H1 (cell line): ENCODE measurements around the gene DIP2B. TPM values are rescaled to one million over a fixed set of nuclear protein-coding genes. Genes with fewer than 3 reads are reported as not detected.

Experiments
- CTCF ChIA-PET: fragments of 300-600 bp; sonication (Branson Sonifier 250); formaldehyde crosslinking; loops from one replicate; lab custom pipeline; 2021; ENCODE audit not compliant: partially characterized antibody; lab: Charles Lee
- POLR2A ChIA-PET: fragments of 300-600 bp; sonication (Branson Sonifier 250); formaldehyde crosslinking; loops from one replicate; lab custom pipeline; 2021; ENCODE audit warnings: inconsistent platforms; ENCODE audit not compliant: partially characterized antibody; lab: Charles Lee
- DNase-seq, 2 experiments: peaks; one replicate each; pipeline versions ENCODE4 v3.0.0 to v3.0.0-alpha.2; 2010 to 2022; ENCODE audit warnings: low spot score in 2 of 2, low read depth in 1 of 2, mixed read lengths in 1 of 2
- FAIRE-seq: peaks from 2 replicates; lab custom pipeline; 2011; peaks lifted over from hg19 to GRCh38; lab: Jason Lieb, UNC
- H2AFZ ChIP-seq: 2 replicates; pipeline ENCODE4 v1.8.1; 2012; ENCODE audit warnings: low read length, inconsistent platforms
- H2AK5ac ChIP-seq: 2 replicates; pipeline ENCODE4 v1.6.1; 2013; ENCODE audit warnings: low read depth, low read length
- H2BK120ac ChIP-seq: replicated peaks from 2 replicates; pipeline ENCODE3; 2013; ENCODE audit warnings: low read depth, low read length, inconsistent platforms
- H2BK12ac ChIP-seq: 2 replicates; pipeline ENCODE4 v1.6.1; 2013; ENCODE audit warnings: low read depth, low read length
- H2BK15ac ChIP-seq: 2 replicates; pipeline ENCODE4 v1.6.1; 2013; ENCODE audit warnings: low read length
- H2BK20ac ChIP-seq: 2 replicates; pipeline ENCODE4 v1.6.1; 2013; ENCODE audit warnings: low read length
- H2BK5ac ChIP-seq: 2 replicates; pipeline ENCODE4 v1.6.1; 2013; ENCODE audit warnings: low read depth, low read length
- H3K14ac ChIP-seq: 2 replicates; pipeline ENCODE4 v1.6.1; 2013; ENCODE audit warnings: inconsistent platforms; ENCODE audit not compliant: insufficient read length
- H3K18ac ChIP-seq: 2 replicates; pipeline ENCODE4 v1.6.1; 2013; ENCODE audit warnings: low read length; ENCODE audit errors: extremely low read depth
- H3K23ac ChIP-seq: 2 replicates; pipeline ENCODE4 v1.6.1; 2013; ENCODE audit warnings: inconsistent platforms; ENCODE audit not compliant: insufficient read length
- H3K23me2 ChIP-seq: 2 replicates; pipeline ENCODE4 v1.6.1; 2013; ENCODE audit warnings: low read depth, low read length
- H3K27ac ChIP-seq: 2 replicates; pipeline ENCODE4 v1.6.1; 2011; ENCODE audit warnings: low read depth, low read length, inconsistent platforms
- H3K27me3 ChIP-seq, 4 experiments: replicated peaks in 1 of 4; 1 replicate in 1 of 4; 2 replicates in 3 of 4; pipeline versions ENCODE4 v1.6.1 to v1.8.1; 2011 to 2013; ENCODE audit warnings: low read length in 3 of 4, mild to moderate bottlenecking in 3 of 4, inconsistent platforms in 2 of 4, mixed read lengths in 2 of 4, moderate library complexity in 1 of 4; ENCODE audit not compliant: control insufficient read depth in 3 of 4, insufficient read depth in 3 of 4; ENCODE audit errors: extremely low read depth in 1 of 4
- H3K36me3 ChIP-seq, 4 experiments: 2 replicates each; pipeline versions ENCODE4 v1.6.1 to v1.8.1; 2011 to 2013; ENCODE audit warnings: mild to moderate bottlenecking in 4 of 4, low read length in 3 of 4, moderate library complexity in 2 of 4, control low read depth in 1 of 4, inconsistent platforms in 1 of 4; ENCODE audit not compliant: insufficient read depth in 4 of 4, control insufficient read depth in 2 of 4
- H3K4ac ChIP-seq: replicated peaks from 2 replicates; pipeline ENCODE3; 2013; ENCODE audit warnings: low read length, low read depth, mixed read lengths, inconsistent platforms; ENCODE audit not compliant: insufficient read length
- H3K4me1 ChIP-seq, 4 experiments: replicated peaks in 1 of 4; 1 replicate in 1 of 4; 2 replicates in 3 of 4; pipeline versions ENCODE4 v1.6.1 to v1.8.1; 2011 to 2013; ENCODE audit warnings: low read length in 3 of 4, inconsistent platforms in 2 of 4, mixed read lengths in 1 of 4; ENCODE audit not compliant: insufficient read depth in 4 of 4, control insufficient read depth in 3 of 4
- H3K4me2 ChIP-seq, 2 experiments: 2 replicates each; pipeline versions ENCODE4 v1.6.1 to v1.8.1; 2011 to 2013; ENCODE audit warnings: low read depth in 2 of 2, low read length in 2 of 2, control low read depth in 1 of 2, inconsistent platforms in 1 of 2, mild to moderate bottlenecking in 1 of 2; ENCODE audit not compliant: insufficient read depth in 1 of 2
- H3K4me3 ChIP-seq, 4 experiments: fragments of 200-600, 300-600 bp in 1 of 4; sonication (generic), shearing (Covaris generic), sonication (Bioruptor Twin) in 1 of 4; 2 replicates each; pipeline versions ENCODE4 v1.5.1 to v1.8.1; 2011 to 2016; ENCODE audit warnings: low read length in 4 of 4, low read depth in 3 of 4, control low read depth in 2 of 4, inconsistent platforms in 2 of 4, mild to moderate bottlenecking in 2 of 4, mixed read lengths in 1 of 4, moderate library complexity in 1 of 4; ENCODE audit not compliant: insufficient read depth in 2 of 4; ENCODE audit errors: extremely low read depth in 1 of 4
- H3K56ac ChIP-seq: replicated peaks from 2 replicates; pipeline ENCODE3; 2013; ENCODE audit warnings: low read depth, mild to moderate bottlenecking, mixed read lengths, low read length, inconsistent platforms; ENCODE audit not compliant: insufficient read length
- H3K79me1 ChIP-seq: 2 replicates; pipeline ENCODE4 v1.6.1; 2013; ENCODE audit warnings: low read depth, low read length, control low read depth
- H3K79me2 ChIP-seq, 2 experiments: 2 replicates each; pipeline versions ENCODE4 v1.6.1 to v1.8.1; 2012 to 2013; ENCODE audit warnings: low read length in 2 of 2, mild to moderate bottlenecking in 2 of 2, inconsistent platforms in 1 of 2; ENCODE audit not compliant: insufficient read depth in 2 of 2, control insufficient read depth in 1 of 2
- H3K9ac ChIP-seq, 4 experiments: replicated peaks in 1 of 4; 1 replicate in 1 of 4; 2 replicates in 3 of 4; pipeline versions ENCODE4 v1.6.1 to v1.8.1; 2011 to 2013; ENCODE audit warnings: low read depth in 3 of 4, low read length in 3 of 4, control low read depth in 2 of 4, mild to moderate bottlenecking in 2 of 4, moderate library complexity in 2 of 4, inconsistent platforms in 1 of 4; ENCODE audit errors: extremely low read depth in 1 of 4
- H3K9me3 ChIP-seq, 2 experiments: 2 replicates each; pipeline versions ENCODE4 v1.6.1 to v1.8.1; 2012 to 2013; ENCODE audit warnings: mild to moderate bottlenecking in 2 of 2, moderate library complexity in 2 of 2, control low read depth in 1 of 2, inconsistent platforms in 1 of 2, low read depth in 1 of 2, low read length in 1 of 2, mixed read lengths in 1 of 2; ENCODE audit not compliant: insufficient read depth in 2 of 2
- H4K20me1 ChIP-seq, 2 experiments: replicated peaks in 1 of 2; 2 replicates each; pipeline versions ENCODE3 to v1.8.1; 2011 to 2013; ENCODE audit warnings: inconsistent platforms in 2 of 2, low read length in 2 of 2, mild to moderate bottlenecking in 1 of 2; ENCODE audit not compliant: insufficient read depth in 2 of 2, control insufficient read depth in 1 of 2
- H4K5ac ChIP-seq: 2 replicates; pipeline ENCODE4 v1.6.1; 2013; ENCODE audit warnings: low read length, low read depth, mixed read lengths, inconsistent platforms; ENCODE audit not compliant: insufficient read length
- H4K8ac ChIP-seq: 2 replicates; pipeline ENCODE4 v1.8.0; 2013; ENCODE audit warnings: mild to moderate bottlenecking, moderate library complexity, low read length, inconsistent platforms; ENCODE audit not compliant: insufficient read depth; ENCODE audit errors: extremely low read depth
- H4K91ac ChIP-seq: replicated peaks from 2 replicates; pipeline ENCODE3; 2013; ENCODE audit warnings: low read length, mixed read lengths, inconsistent platforms; ENCODE audit not compliant: insufficient read length
- SRF ChIP-seq: IDR thresholded peaks from 2 replicates; pipeline ENCODE4 v1.6.1; 2011; ENCODE audit warnings: mild to moderate bottlenecking, low read depth, low read length, moderate library complexity
- WGBS, 2 experiments: shearing (Covaris generic) in 1 of 2; methylation state at CpG; one replicate each; pipeline versions ENCODE4 v1.1.6 to v1.1.7; 2013 to 2015; ENCODE audit warnings: low lambda C conversion rate in 2 of 2, mixed read lengths in 2 of 2, inconsistent platforms in 1 of 2, low coverage in 1 of 2, missing lambda C conversion rate in 1 of 2; ENCODE audit not compliant: insufficient replicate concordance in 2 of 2, insufficient coverage in 1 of 2, insufficient read length in 1 of 2; ENCODE audit errors: extremely low coverage in 1 of 2, missing lambda C conversion rate in 1 of 2; 5-methylcytosine and 5-hydroxymethylcytosine counted together
- polyA plus RNA-seq, 7 experiments: library from polyadenylated mRNA; depleted of rRNA in 3 of 7; stranded (reverse) in 5 of 7; unstranded in 2 of 7; fragments of >200 nt in 5 of 7; fragments of 200-250 nt in 2 of 7; gene quantifications; 1 replicate in 5 of 7; 2 replicates in 1 of 7; 4 replicates in 1 of 7; pipeline versions ENCODE4 v1.2.1 to v1.2.3, GENCODE V29; 2011 to 2013; ENCODE audit warnings: missing spikeins in 2 of 7, mixed read lengths in 2 of 7
- total RNA-seq: library from RNA; stranded (reverse); fragmentation: NEBNext Ultra II Directional; extraction: Animal tissue kit (Norgen Biotek cat#: 25700); gene quantifications from 2 replicates; pipeline ENCODE4 v1.2.1, GENCODE V29; 2021

The DIP2B gene
- total and polyA plus RNA-seq, 2 of the 8 experiments (the other 6 are each of a cell fraction or from before 2014, with no cell fraction given), result 11.1 to 29.6 TPM

- H2BK15ac ChIP-seq, result no peak overlapping the region
- H3K4me2 ChIP-seq, result no peak overlapping the region
- no peak for FAIRE-seq
- H3K4me1 ChIP-seq, result no peaks in the 10 kb centered on the region
- no peak overlapping the region for H3K9ac ChIP-seq
- H3K14ac ChIP-seq, result no peak overlapping the region
- no peaks in the 10 kb centered on the region; a peak in 2 of 8 replicates for H3K36me3 ChIP-seq
- no peaks in the 10 kb centered on the region for H4K20me1 ChIP-seq
- H4K5ac ChIP-seq, result no peak overlapping the region
- no peak overlapping the region for H2AK5ac ChIP-seq
- POLR2A ChIA-PET, result no interaction called here
- H3K9me3 ChIP-seq, result no peaks in the 10 kb centered on the region
- TF ChIP-seq SRF, result no peak
- H4K91ac ChIP-seq, result no peak overlapping the region
- no peak overlapping the region for H2BK5ac ChIP-seq
- H3K18ac ChIP-seq, result no peak overlapping the region
- H3K27me3 ChIP-seq, result no peaks in the 10 kb centered on the region
- no peak overlapping the region for H3K23ac ChIP-seq
- no peak overlapping the region for H3K27ac ChIP-seq
- H3K23me2 ChIP-seq, result no peaks in the 10 kb centered on the region
- H2BK20ac ChIP-seq, result no peak overlapping the region
- H3K56ac ChIP-seq, result no peak overlapping the region
- H3K4ac ChIP-seq, result no peak overlapping the region
- H4K8ac ChIP-seq, result no peak overlapping the region
- no peaks in the 10 kb centered on the region; a peak in 1 of 4 replicates for H3K79me2 ChIP-seq
- H2BK120ac ChIP-seq, result no peak overlapping the region
- no peaks in the 10 kb centered on the region; the same call in 1 of the 2 replicates for H3K79me1 ChIP-seq
- H2AFZ ChIP-seq, result no peak overlapping the region
- H2BK12ac ChIP-seq, result no peak overlapping the region
- WGBS, 2 experiments, result 93% methylated on average over 6 of the region's 6 CpGs; no CpG with 5 or more reads in 1 of the 2 experiments
- CTCF ChIA-PET, result interaction anchor here (0.6 to 2.1 kb wide), 4 partner anchors 10 to 136 kb away, joined by 3 to 7 read pairs (median 4); partner anchors contain the start of gene DIP2B
- H3K4me3 ChIP-seq, result no peak overlapping the region
- no peak for DNase-seq
These were observed 129.2 kb downstream of the DIP2B start for GRCh38 chr12:50633955-50634354.
